ENCODE data around the gene ZNF736. TPM values are rescaled to one million over a fixed set of nuclear protein-coding genes. Genes with fewer than 3 reads are reported as not detected.

The ZNF736 gene
- total and polyA plus RNA-seq, 2 of the 8 experiments (the other 6 are each of a cell fraction or from before 2014, with no cell fraction given) = not detected

GRCh38 chr7:64359543-64359942 is 45.8 kb downstream of the ZNF736 start:
- POLR2A ChIA-PET (ENCODE audit: partially characterized antibody) = no interaction called here
- Histone ChIP-seq H2BK20ac (ENCODE audit: low read length) (no peak overlapping the region), H3K4me2 (ENCODE audit: insufficient read depth in 1 of 2, low read depth in 2 of 2, low read length in 2 of 2) (no peak overlapping the region), H3K36me3 (ENCODE audit: control insufficient read depth in 2 of 4, insufficient read depth in 4 of 4, low read length in 3 of 4) (no peaks in the 10 kb centered on the region), H2BK120ac (replicated peaks; ENCODE audit: low read depth, low read length) (no peak overlapping the region), H4K91ac (replicated peaks; ENCODE audit: insufficient read length, low read length) (no peak overlapping the region), H3K4ac (replicated peaks; ENCODE audit: insufficient read length, low read depth, low read length) (no peak overlapping the region), H3K27ac (ENCODE audit: low read depth, low read length) (no peak overlapping the region), H2BK5ac (ENCODE audit: low read depth, low read length) (no peak overlapping the region), H4K20me1 (replicated peaks in 1 of 2; ENCODE audit: control insufficient read depth in 1 of 2, insufficient read depth in 2 of 2, low read length in 2 of 2) (no peaks in the 10 kb centered on the region), H2BK12ac (ENCODE audit: low read depth, low read length) (no peak overlapping the region), H3K4me3 (ENCODE audit: extremely low read depth in 1 of 4, insufficient read depth in 2 of 4, low read depth in 3 of 4, low read length in 4 of 4) (no peak overlapping the region), H3K23ac (ENCODE audit: insufficient read length) (no peak overlapping the region), H3K4me1 (replicated peaks in 1 of 4; ENCODE audit: control insufficient read depth in 3 of 4, insufficient read depth in 4 of 4, low read length in 3 of 4) (no peaks in the 10 kb centered on the region), H3K79me2 (ENCODE audit: control insufficient read depth in 1 of 2, insufficient read depth in 2 of 2, low read length in 2 of 2) (no peaks in the 10 kb centered on the region), H4K8ac (ENCODE audit: extremely low read depth, insufficient read depth, low read length) (no peak overlapping the region), H2BK15ac (ENCODE audit: low read length) (no peak overlapping the region), H3K14ac (ENCODE audit: insufficient read length) (no peak overlapping the region), H3K79me1 (ENCODE audit: low read depth, low read length) (no peaks in the 10 kb centered on the region), H4K5ac (ENCODE audit: insufficient read length, low read depth, low read length) (no peak overlapping the region), H3K9ac (replicated peaks in 1 of 4; ENCODE audit: extremely low read depth in 1 of 4, low read depth in 3 of 4, low read length in 3 of 4) (no peak overlapping the region), H3K56ac (replicated peaks; ENCODE audit: insufficient read length, low read depth, low read length) (no peak overlapping the region), H3K23me2 (ENCODE audit: low read depth, low read length) (no peaks in the 10 kb centered on the region), H3K18ac (ENCODE audit: extremely low read depth, low read length) (no peak overlapping the region), H3K27me3 (replicated peaks in 1 of 4; ENCODE audit: control insufficient read depth in 3 of 4, extremely low read depth in 1 of 4, insufficient read depth in 3 of 4, low read length in 3 of 4) (no peaks in the 10 kb centered on the region), H2AK5ac (ENCODE audit: low read depth, low read length) (no peak overlapping the region), H3K9me3 (ENCODE audit: insufficient read depth in 2 of 2, low read depth in 1 of 2, low read length in 1 of 2) (peaks cover 62 to 77% of the 10 kb centered on the region in 2 experiments), H2AFZ (ENCODE audit: low read length) (no peak overlapping the region)
- no peak for FAIRE-seq
- CTCF ChIA-PET (ENCODE audit: partially characterized antibody) = no interaction called here
- no peak for DNase-seq (ENCODE audit: low read depth in 1 of 2, low spot score in 2 of 2)
- WGBS, 2 experiments (ENCODE audit: extremely low coverage in 1 of 2, insufficient coverage in 1 of 2, insufficient read length in 1 of 2, insufficient replicate concordance in 2 of 2, low coverage in 1 of 2, low lambda C conversion rate in 2 of 2, missing lambda C conversion rate in 1 of 2) = 93% methylated on average over 2 of the region's 2 CpGs; no CpG with 5 or more reads in 1 of the 2 experiments
- TF ChIP-seq SP4 (IDR thresholded peaks at IDR 0.05; ENCODE audit: low read length) (no peak), BCL11A (IDR thresholded peaks at IDR 0.05; ENCODE audit: low read depth in 2 of 2, low read length in 2 of 2) (no peak), CTCF (IDR thresholded peaks at IDR 0.05; ENCODE audit: control extremely low read depth in 1 of 3, insufficient read depth in 1 of 3, low read depth in 1 of 3, low read length in 3 of 3) (no peak), ATF3 (IDR thresholded peaks at IDR 0.05; ENCODE audit: insufficient read depth, low read depth, low read length) (no peak), POLR2A (IDR thresholded peaks at IDR 0.05; ENCODE audit: control extremely low read depth in 1 of 2, low read depth in 2 of 2, low read length in 2 of 2) (no peak), JUN (IDR thresholded peaks at IDR 0.05; ENCODE audit: low read depth, low read length) (no peak), YY1 (IDR thresholded peaks at IDR 0.05; ENCODE audit: low read depth, low read length) (no peak), SIN3A (conservative IDR thresholded peaks at IDR 0.05 in 1 of 2, IDR thresholded peaks at IDR 0.05 in 1 of 2; ENCODE audit: low read depth in 1 of 2, low read length in 2 of 2) (no peak), GTF2F1 (IDR thresholded peaks at IDR 0.05; ENCODE audit: borderline replicate concordance, low read depth, low read length) (no peak), HDAC6 (IDR thresholded peaks at IDR 0.05; ENCODE audit: low read depth, low read length) (no peak), ZNF274 (IDR thresholded peaks at IDR 0.05; ENCODE audit: borderline replicate concordance, extremely low read depth, low read length) (no peak), SAP30 (IDR thresholded peaks at IDR 0.05; ENCODE audit: insufficient read depth, insufficient replicate concordance, low read length) (no peak)

All from H1 (cell line).